Stimulated activated CD8-positive, alpha-beta memory T cell treated with anti-CD3 and anti-CD28 coated beads, Interleukin-7, amount 100 ng/mL, for 24 hours (primary cell): ENCODE data around the gene TMEM63A.
"Not testable (repeated sequence)": the region's sequence is repeated elsewhere in the genome, so short reads cannot be mapped to it uniquely, and the experiment has no call there.

Experiments used
- DNase-seq: peaks from one replicate; pipeline ENCODE4 v3.0.0-alpha.2; 2020; ENCODE audit warnings: low read depth

Gene TMEM63A

DNA sequence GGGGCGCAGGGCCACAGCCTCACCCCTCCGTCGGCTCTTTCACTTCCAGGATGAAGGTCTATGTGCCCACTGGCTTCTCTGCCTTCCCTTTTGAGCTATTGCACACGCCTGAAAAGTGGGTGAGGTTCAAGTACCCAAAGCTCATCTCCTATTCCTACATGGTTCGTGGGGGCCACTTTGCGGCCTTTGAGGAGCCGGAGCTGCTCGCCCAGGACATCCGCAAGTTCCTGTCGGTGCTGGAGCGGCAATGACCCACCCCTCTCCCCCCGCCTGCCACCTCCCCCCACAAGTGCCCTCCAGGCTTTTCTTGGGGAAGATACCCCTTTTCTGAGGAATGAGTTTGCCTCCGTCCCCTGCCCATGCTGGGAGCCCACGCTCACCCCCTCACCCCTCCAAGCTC is 37.1 kb downstream of the TMEM63A start:
- no peak for DNase-seq

DNA sequence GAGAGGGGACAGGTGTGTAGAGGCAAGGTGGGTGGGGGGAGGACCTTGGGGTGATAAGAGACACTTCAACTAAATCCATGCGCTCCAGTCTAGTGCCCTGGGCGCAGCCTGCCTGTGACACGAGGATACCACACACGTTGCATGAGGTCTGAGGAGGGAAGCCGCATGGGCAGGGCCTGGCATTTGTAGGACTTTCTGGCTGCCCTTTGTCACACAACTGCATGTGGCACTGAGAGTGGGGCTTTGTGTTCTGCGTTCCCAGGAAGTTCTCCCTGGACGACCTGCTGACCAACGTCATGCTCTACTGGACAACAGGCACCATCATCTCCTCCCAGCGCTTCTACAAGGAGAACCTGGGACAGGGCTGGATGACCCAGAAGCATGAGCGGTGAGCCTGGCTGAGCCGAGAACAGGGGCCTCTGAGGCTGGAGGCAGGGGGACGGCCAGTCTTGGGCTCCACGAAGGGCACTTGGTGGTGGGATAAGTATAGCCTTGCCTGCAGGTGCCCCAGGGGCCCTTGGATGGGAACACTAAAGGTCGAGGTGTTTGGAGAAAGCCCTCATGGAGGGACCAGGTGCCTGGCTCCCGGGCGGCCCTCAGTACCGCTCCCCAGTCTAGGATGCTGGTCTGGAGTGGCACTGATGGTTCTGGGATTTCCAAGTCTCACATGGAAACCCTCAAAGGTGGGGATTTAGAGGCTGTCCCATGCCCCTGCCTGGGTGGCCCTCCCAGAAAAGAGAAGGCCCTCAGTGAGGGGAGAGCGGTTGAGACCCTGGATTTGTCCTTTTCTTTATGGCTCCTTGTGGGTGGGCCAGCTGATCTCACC is 37.7 kb downstream of the TMEM63A start:
- DNase-seq, result no peak

DNA sequence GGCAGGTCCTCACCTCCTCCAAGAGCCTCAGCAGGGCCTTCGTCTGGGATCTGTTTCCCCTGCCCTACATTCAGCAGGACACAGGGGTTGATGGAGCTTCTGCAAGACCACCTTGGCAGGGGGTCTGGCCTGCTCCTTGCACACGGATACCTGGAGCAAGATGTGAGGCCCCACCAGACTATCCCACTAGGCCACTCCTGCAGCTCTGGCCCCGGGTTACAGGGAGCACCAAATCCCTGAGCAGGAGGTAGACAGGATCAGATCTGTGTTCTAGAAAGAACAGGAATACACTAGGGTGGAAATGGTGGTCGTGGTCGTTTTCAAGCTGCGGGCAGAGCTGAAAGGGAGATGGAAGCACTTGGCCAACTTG is 38.8 kb downstream of the TMEM63A start:
- DNase-seq, result no peak

DNA sequence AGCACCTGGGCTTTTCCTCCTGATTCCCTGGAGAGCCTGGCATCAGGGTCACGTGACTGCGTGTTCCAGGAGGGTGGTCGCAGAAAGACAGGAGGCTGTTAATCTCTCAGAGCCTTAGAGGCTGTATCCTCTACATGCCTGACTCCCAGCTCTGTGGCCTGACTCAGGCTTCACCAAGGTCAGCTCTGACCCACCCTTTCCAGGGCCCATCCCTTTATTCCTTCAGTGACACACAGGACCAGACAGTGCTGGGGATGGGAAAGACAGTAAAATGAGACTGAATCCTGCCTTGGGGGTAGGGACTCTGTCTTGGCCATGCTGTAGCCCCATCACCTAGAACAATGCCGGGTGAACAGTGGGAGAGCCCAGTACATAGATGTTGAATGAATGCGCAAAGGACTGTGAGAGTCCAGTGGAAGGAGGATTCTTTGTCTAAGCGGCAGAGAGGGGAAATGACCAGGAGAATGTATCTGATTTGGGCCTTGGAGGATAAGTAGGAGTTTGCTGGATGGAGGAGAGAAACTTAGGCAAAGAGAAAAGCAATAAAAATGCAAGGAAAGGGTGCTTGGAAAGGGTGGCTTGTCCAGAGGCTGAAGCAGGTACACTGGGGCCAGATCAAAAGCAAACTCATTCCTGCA is 39.3 kb downstream of the TMEM63A start:
- no peak for DNase-seq

DNA sequence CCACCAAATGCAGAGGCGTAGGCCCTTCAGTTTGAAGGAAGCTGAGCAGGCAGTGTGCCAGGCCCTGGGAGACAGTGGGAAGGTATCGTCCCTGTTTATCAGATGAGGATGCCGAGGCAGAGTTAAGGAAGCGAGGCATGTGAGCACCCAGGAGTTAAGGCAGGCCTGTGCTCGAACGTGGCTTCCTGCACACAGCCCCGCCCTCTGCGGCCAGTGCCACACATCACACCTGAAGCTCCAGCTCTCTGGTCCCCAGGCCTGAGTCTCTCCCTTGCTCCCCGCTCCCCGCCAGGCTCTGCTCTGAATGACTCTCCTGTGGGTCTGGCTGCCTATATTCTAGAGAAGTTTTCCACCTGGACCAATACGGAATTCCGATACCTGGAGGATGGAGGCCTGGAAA is 40.1 kb downstream of the TMEM63A start:
- no peak for DNase-seq

DNA sequence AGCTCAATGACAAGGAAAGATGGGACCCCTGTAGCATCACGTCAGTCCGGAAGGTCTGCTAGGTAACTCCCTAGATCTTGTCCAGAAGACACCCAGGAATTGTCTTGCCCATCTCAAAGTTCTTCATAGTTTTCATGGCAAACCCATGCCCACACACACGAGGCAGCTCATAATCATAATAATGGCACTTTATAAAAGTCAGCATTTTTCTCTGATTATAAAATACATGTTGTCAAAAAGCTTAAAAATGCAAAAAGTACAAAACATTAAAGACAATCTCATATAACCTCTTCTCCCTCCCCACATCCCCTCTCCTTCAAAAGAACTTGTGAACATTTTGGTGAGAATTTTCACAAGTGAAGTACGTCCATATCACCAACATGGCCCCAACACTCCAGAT is 41.5 kb downstream of the TMEM63A start:
- DNase-seq, result no peak

DNA sequence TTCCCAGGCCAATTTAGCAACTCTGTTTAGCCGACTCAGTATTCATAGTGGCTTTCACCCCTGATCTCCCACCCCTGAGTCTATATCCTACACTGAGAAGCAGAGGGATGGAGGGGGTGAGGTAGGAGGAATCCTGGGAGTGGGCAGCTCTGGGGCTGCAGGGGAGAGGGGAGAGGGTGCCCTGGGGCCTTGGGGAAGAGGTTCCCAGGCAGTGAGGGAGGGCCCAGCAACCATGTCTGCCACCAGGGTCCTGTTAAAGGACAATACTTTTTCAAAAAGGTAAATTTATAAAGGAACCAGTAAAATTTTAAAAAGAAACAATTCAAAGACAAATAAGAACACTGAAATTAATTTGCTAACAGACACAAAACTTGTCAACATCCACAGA is 42.0 kb downstream of the TMEM63A start:
- DNase-seq, result no peak

DNA sequence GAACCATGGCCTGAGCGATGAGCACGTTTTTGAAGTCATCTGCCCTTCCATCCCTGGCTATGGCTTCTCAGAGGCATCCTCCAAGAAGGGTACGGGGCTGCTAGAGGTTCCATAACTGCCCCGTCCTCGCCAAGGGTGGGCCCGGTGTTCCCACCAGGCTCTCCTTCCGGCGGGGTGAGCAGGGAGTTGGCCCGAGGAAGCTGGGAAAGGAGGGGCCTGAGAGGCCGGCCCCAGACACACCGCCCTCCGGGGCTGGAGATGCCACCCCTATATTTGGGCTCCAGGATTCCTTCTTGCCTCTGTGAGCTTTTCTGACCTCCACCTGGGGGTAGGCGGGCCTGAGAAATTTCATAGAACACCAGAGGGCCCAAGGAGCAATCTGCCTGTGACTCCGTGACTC is 43.4 kb downstream of the TMEM63A start:
- DNase-seq, result no peak

DNA sequence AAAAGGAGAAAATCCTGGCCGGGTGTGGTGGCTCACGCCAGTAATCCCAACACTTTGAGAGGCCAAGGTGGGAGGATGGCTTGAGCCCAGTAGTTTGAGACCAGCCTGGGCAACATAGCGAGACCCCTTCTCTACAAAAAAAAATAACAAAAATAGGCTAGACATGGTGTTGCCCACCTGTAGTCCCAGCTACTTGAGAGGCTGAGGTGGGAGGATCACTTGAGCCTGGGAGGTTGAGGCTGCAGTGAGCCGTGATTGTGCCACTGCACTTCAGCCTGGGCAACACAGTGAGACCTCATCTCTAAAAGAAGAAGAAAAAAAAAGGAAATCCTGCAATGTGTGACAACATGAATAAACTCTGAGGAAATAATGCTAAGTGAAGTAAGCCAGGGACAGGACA is 45.9 kb downstream of the TMEM63A start:
- not testable (repeated sequence) for DNase-seq

DNA sequence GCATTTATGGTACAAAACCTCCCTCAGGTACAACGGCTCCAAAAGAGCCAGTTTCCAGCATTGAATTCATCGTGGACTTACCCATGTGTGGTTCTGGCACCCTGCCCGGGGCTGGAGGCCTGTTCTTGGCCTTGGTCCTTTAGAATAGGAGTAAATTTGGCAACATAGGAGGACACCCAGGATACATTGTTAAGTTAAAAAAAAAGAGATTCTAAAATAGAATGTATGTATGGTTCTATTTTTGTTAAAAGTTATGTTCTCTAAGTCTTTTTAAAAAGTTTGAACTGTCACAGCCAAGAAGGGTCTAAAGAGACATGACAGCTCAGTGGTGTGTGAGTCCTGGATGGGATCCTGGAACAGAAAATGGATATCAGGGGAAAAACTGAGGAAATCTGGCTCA is 46.3 kb downstream of the TMEM63A start:
- no peak for DNase-seq

DNA sequence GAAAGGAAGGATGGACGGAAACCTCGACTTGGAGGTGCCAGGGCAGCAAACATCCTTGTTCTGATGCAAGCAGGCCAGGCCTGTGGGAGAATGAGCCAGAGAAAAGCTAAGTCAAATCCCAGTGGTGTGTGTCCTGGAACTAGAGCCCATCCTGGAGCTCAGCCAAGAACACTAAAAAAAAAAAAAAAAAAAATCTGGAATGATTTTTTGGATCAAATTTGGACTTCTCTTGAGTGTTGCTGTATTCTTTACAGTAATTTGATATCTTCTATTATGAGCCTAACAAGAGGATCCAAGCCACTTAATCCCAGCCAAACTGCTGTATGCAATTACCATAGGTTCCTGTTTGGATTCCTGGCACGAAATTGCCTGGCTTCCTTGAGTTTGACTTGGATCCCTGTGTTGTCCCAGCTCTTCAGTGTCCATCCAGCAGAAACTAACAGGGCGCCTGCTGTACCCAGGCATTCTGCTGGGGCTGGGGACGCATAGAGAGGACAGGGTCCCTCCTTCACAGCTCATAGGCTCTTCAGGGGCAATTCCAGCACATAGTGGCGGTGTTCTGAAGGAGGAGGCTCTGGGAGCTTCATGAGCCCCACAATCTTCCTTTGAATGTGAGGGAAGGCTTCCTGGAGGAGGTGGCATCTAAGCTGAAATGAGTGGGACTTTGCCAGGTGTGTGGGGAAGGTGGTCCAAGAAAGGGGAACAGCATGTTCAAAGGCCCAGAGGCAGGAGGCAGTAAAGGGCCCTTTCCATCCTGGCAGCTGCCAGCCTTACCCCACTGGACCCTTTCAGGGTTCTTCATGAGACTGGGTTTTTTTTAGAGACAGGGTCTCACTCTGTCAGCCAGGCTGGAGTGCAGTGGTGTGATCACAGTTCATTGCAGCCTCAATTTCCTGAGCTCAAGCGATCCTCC is 47.5 kb downstream of the TMEM63A start:
- no peak for DNase-seq

DNA sequence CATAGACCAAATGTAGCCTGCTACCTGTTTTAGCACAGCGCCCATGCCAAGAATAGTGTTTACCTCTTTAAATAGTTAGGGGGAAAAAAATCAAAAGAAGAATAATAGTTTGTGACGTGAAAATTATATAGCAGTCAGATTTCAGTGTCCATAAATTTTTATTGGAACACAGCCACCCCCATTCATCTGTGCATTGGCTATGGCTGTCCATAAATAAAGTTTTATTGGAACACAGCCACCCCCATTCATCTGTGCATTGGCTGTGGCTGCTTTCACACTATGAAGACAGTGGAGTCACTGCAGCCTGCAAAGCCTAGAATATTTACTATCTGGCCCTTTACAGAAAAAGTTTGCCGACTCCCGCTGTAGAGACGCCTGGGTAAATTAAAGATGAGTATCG is 51.3 kb downstream of the TMEM63A start:
- DNase-seq, result no peak

DNA sequence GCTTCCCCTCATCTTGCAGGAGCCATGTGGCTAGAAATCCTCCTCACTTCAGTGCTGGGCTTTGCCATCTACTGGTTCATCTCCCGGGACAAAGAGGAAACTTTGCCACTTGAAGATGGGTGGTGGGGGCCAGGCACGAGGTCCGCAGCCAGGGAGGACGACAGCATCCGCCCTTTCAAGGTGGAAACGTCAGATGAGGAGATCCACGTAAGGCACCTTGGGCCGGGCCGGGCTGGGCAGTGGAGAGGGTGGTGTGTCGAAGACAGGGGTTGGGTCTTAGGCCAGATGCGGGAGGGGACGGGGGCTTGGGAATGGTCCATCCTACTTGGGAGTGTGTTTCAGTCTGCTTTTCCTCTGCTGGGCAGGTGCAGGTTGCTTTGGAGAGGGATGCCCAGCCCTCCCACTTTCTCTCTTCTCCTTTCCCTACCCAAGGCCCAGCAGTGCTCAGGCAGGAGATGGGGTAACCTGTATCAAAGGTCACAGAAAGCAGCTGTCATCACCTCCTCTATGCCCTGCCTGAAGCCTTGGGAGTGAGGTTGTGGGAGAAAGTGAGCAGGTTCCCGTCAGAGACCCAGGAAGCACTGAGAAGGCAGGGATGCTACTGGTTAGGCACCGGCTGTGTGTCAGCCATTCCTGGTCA is 53.4 kb downstream of the TMEM63A start:
- no peak for DNase-seq

DNA sequence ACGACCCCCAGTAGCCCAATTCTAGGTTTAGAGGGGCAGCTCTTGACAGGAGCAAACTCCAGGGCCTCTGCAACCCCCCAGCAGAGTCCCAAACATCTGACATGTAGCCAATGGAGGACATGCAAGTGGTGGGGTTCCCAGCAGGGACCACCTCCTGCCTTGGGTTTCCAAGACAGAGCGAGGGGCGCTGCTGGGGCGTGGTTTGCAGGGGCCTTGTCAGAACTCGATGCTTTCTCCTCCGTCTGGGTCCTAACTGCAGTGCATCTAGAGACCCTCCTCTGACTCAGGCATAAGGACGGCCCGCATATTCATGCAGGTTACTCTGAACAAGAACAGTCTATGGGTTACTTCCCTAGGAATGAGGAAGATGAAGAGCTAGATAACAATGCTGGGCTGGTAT is 55.1 kb downstream of the TMEM63A start:
- DNase-seq, result no peak

DNA sequence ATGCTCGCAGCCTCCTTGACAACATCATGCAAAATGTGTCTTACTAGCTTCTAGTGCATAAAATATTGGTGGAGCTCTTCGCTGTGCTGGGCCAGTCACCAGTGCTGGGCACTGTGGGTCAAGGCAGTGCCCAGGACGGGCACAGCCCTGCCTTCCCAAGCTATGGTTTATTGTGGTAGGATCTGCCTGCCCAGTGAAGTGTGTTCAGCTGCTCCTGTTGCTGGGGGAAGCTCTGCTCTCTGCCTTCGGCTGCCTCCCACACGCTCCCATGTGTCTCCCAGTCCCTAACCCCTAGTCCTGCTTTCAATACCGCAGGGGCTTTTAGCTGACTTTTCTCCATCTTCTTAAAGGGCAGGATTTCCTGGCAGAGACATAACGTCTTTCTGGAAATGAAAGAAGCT is 56.6 kb downstream of the TMEM63A start:
- no peak for DNase-seq

DNA sequence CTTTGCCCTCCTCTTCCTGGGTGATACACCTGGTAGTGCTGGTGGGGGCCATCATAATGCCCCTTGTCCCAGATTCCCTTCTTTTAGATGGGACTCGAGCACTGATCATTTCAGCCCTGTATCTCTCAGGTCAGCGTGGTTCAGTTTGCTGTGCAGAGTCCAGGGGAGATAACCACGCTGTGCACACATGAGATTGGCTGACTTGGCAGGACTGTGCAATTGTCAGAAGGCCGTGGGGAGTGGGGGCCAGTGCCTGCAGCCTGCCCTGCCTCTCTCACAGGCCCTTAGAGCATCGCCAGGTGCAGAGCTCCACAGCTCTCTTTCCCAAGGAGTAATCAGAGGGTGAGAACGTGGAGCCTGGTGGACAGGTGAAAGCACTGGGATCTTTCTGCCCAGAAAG is 57.1 kb downstream of the TMEM63A start:
- no peak for DNase-seq

DNA sequence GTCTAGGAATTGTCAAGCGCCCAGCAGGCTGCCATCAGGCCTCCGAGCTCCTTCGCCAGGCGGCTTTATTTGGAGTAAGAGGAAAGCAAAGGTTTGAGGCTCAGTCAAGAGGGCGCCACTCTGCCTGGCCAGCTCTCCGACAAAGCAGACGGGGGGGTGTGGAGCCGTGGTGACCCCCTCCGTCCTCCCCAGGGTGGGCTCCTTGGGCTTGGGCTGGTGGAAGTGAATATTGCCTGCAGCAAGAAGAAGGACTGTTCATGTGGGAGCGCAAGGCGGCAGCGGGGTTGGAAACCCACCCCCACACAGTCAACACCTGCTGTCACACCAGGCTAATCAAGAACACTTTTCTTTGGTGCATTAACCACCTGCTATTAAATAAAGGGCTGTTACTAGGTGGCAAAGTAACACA is 57.6 kb downstream of the TMEM63A start:
- DNase-seq, result no peak

DNA sequence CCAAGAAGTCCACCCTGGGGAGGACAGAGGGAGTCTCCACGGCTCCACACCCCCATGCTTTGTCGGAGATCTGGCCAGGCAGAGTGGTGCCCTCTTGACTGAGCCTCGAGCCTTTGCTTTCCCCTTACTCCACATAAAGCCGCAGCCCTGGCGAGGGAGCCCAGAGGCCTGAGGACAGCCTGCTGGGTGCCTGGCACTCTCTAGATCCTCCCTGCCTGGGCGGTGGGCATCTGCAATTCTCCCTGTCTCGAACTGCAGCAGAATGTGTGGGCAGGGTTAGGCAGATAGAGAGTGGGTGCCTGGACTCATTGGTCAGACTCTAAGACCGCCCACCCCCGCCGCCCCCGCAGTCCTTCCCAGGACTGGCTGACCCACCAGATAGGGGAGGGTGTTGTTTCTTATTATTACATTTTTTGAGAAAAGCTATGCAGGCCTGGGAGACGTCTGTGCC is 58.3 kb downstream of the TMEM63A start:
- no peak for DNase-seq

DNA sequence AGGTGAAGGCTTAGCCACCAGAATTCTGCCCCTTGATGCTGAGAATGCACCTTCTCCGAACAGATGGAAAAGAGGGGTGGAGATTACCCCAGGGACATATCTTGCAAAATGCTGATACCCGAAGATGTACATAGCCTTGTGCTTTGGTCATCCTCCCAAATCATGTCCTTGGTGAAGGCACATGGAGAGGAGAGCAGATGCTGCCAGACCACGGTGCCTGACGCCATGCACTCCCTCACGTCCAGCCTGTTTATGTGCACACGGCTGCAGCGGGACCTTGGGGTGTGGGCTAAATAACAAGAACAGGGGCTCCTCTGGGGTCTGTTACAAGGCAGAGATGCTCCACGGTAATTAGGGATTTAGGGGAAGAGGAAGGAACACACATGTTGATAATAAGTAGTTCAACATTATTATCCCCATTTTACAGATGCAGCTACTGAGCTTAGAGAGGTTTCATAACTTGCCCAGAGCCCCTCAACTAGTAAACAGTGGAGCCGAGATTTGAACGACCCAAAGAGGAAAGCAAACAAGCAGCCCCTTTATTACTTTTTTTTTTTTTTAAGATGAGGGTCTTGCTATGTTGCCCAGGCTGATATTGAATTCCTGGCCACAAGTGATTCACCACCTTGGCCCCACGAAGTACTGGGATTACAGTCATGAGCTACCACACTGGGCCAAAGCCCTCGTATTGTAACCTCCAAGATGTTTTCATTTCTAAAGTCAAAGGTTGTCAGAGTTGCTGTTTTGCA is 59.4 kb downstream of the TMEM63A start:
- DNase-seq, result no peak

DNA sequence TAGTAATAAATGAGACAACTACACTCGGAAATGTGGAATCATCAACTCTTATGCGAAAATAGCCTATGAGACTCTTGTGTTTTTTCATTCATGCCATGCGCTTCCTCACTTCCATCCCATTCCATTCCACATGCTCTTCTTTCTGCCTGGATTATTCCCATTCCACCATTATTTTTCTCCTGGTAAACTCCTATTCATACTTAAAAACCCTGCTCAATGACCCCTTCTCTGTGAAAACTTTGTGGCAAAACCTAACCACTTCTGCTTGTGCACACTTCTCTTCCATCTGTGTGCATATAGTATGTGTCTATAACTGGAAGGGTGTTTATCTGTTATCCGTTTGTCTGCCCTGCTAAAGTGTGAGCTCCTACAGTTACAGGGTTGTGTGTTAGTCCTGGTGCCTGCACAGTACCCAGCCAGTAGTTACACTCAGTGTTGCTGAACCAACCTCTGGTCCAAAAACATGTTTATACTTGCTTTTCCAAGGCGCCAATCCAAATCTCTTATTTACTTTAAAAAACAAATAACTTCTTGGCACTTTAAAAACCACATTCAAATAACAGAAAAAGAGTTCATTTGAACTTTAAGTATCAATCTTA is 61.6 kb downstream of the TMEM63A start:
- DNase-seq, result no peak
